GM23248 (cell line): ENCODE results near the gene CPM. TPM values are rescaled to one million over a fixed set of nuclear protein-coding genes. Genes with fewer than 3 reads are reported as not detected.

Experiments used
- DNase-seq: peaks from one replicate; pipeline ENCODE4 v3.0.0-alpha.2; 2015
- H2AFZ ChIP-seq: fragments of 200-600 bp; sonication (generic); 2 replicates; pipeline ENCODE4 v1.6.1; 2016; ENCODE audit warnings: antibody characterized with exemption
- H3F3A ChIP-seq: fragments of 200-600 bp; sonication (generic); 2 replicates; pipeline ENCODE4 v1.6.1; 2016; ENCODE audit warnings: mild to moderate bottlenecking, antibody characterized with exemption, mixed run types; ENCODE audit not compliant: insufficient read depth
- H3K27ac ChIP-seq: fragments of 200-600 bp; sonication (generic); 2 replicates; pipeline ENCODE4 v1.5.1; 2016; ENCODE audit warnings: mild to moderate bottlenecking
- H3K27me3 ChIP-seq: fragments of 200-600 bp; sonication (generic); replicated peaks from 2 replicates; pipeline ENCODE4 v1.6.1; 2016; ENCODE audit warnings: mild to moderate bottlenecking; ENCODE audit not compliant: insufficient read depth
- H3K36me3 ChIP-seq: fragments of 200-600 bp; sonication (generic); 2 replicates; pipeline ENCODE4 v1.6.1; 2016; ENCODE audit warnings: low read depth, mild to moderate bottlenecking
- H3K4me1 ChIP-seq: fragments of 200-600 bp; sonication (generic); 2 replicates; pipeline ENCODE4 v1.6.1; 2016; ENCODE audit warnings: mild to moderate bottlenecking; ENCODE audit not compliant: insufficient read depth
- H3K4me2 ChIP-seq: fragments of 200-600 bp; sonication (generic); one replicate; pipeline ENCODE4 v1.6.1; 2016; ENCODE audit warnings: mild to moderate bottlenecking; ENCODE audit not compliant: unreplicated experiment
- H3K4me3 ChIP-seq: fragments of 200-600 bp; sonication (generic); 2 replicates; pipeline ENCODE4 v1.5.1; 2016; ENCODE audit warnings: mild to moderate bottlenecking
- H3K79me2 ChIP-seq: fragments of 200-600 bp; sonication (generic); 2 replicates; pipeline ENCODE4 v1.6.1; 2016; ENCODE audit warnings: mild to moderate bottlenecking; ENCODE audit not compliant: insufficient read depth
- H3K9ac ChIP-seq: fragments of 200-600 bp; sonication (generic); 2 replicates; pipeline ENCODE4 v1.6.1; 2016; ENCODE audit warnings: mild to moderate bottlenecking
- H3K9me2 ChIP-seq: fragments of 200-600 bp; sonication (generic); 2 replicates; pipeline ENCODE4 v1.6.1; 2016; ENCODE audit warnings: mixed run types, mild to moderate bottlenecking, moderate library complexity; ENCODE audit not compliant: insufficient read depth
- H3K9me3 ChIP-seq: fragments of 200-600 bp; sonication (generic); one replicate; pipeline ENCODE4 v1.6.1; 2017; ENCODE audit warnings: low read depth
- H4K20me1 ChIP-seq: fragments of 200-600 bp; sonication (generic); 2 replicates; pipeline ENCODE4 v1.6.0; 2016; ENCODE audit not compliant: insufficient read depth
- EZH2 ChIP-seq: fragments of 200-600 bp; sonication (generic); IDR thresholded peaks from 2 replicates; pipeline ENCODE4 v1.6.1; 2018; ENCODE audit warnings: antibody characterized with exemption, mild to moderate bottlenecking; ENCODE audit not compliant: insufficient read depth, poor library complexity, severe bottlenecking
- EZH2phosphoT487 ChIP-seq: fragments of 200-600 bp; sonication (generic); IDR thresholded peaks from 2 replicates; pipeline ENCODE4 v1.6.1; 2018; ENCODE audit warnings: antibody characterized with exemption, moderate library complexity, mild to moderate bottlenecking, low read depth; ENCODE audit not compliant: insufficient read depth
- WGBS, 2 experiments: methylation state at CpG; one replicate each; pipeline ENCODE4 v1.1.6; 2015 to 2017; ENCODE audit warnings: low lambda C conversion rate in 2 of 2, low coverage in 1 of 2; ENCODE audit errors: missing lambda C conversion rate in 2 of 2; 5-methylcytosine and 5-hydroxymethylcytosine counted together
- in situ Hi-C: fragments of 300-500 bp; cut with MboI; formaldehyde crosslinking; loops from 2 replicates; pipeline ENCODE4 v1.15.0; 2020
- polyA plus RNA-seq: library from polyadenylated mRNA; unstranded; fragments of >200 nt; fragmentation: Nextera tagmentation; extraction: Ambion mirVana; gene quantifications from 2 replicates; pipeline ENCODE4 v1.2.1, GENCODE V29; 2016
- total RNA-seq: library from RNA; depleted of rRNA; stranded (reverse); fragments of >200 nt; shearing (Covaris generic); gene quantifications from 2 replicates; pipeline ENCODE4 v1.2.3, GENCODE V29; 2014

The CPM gene
- total and polyA plus RNA-seq, 2 experiments from 2014 or later, result 13.7 to 22.5 TPM

- Histone ChIP-seq H3K4me2 (no peak overlapping the region), H3F3A (0 out of 2 replicates have a peak, but pooled peaks cover 4% of the 10 kb centered on the region), H3K27ac (no peak overlapping the region), H3K9me2 (no peaks in the 10 kb centered on the region), H2AFZ (no peak overlapping the region), H3K27me3 (no peaks in the 10 kb centered on the region), H3K9me3 (no peaks in the 10 kb centered on the region), H3K79me2 (no peaks in the 10 kb centered on the region), H4K20me1 (no peaks in the 10 kb centered on the region), H3K9ac (no peak overlapping the region), H3K4me3 (no peak overlapping the region), H3K36me3 (no peaks in the 10 kb centered on the region), H3K4me1 (no peaks in the 10 kb centered on the region)
- DNase-seq, result no peak
- in situ Hi-C loops, result no loop called here
- TF ChIP-seq EZH2, result no peak
- TF ChIP-seq EZH2phosphoT487, result no peak
- 95 to 97% methylated on average over 9 of the region's 9 CpGs for WGBS, 2 experiments
Measured at GRCh38 chr12:68934392-68934791, 1.4 kb upstream of the CPM start.

GRCh38 chr12:68932128-68932960, 627 bp downstream of the CPM start:
- 22% methylated on average over 18 of the region's 18 CpGs for WGBS, 2 experiments
- no peaks in the 10 kb centered on the region for H3F3A ChIP-seq
- in situ Hi-C loops, result no loop called here
- peak overlapping the region; percentile 85 for H3K4me2 ChIP-seq
- H3K9ac ChIP-seq, result peak overlapping the region; percentile 61
- peak overlapping the region; percentile 92 for H2AFZ ChIP-seq
- no peaks in the 10 kb centered on the region for H3K9me2 ChIP-seq
- H3K27ac ChIP-seq, result no peak overlapping the region
- H3K27me3 ChIP-seq, result no peaks in the 10 kb centered on the region
- H3K36me3 ChIP-seq, result no peaks in the 10 kb centered on the region
- H3K4me1 ChIP-seq, result no peaks in the 10 kb centered on the region
- no peak for TF ChIP-seq EZH2phosphoT487
- no peak for TF ChIP-seq EZH2
- H4K20me1 ChIP-seq, result no peaks in the 10 kb centered on the region
- H3K79me2 ChIP-seq, result no peaks in the 10 kb centered on the region
- peak overlapping the region; percentile 83 for H3K4me3 ChIP-seq
- no peak for DNase-seq
- no peaks in the 10 kb centered on the region for H3K9me3 ChIP-seq

- DNase-seq, result no peak
- Histone ChIP-seq H4K20me1 (no peaks in the 10 kb centered on the region), H3K9ac (no peak overlapping the region), H3K27me3 (no peaks in the 10 kb centered on the region), H3K4me2 (no peak overlapping the region), H3K27ac (no peak overlapping the region), H3F3A (no peaks in the 10 kb centered on the region), H3K4me3 (no peak overlapping the region), H3K4me1 (no peaks in the 10 kb centered on the region), H2AFZ (no peak overlapping the region), H3K36me3 (no peaks in the 10 kb centered on the region), H3K9me2 (no peaks in the 10 kb centered on the region), H3K79me2 (no peaks in the 10 kb centered on the region), H3K9me3 (no peaks in the 10 kb centered on the region)
- no peak for TF ChIP-seq EZH2
- no peak for TF ChIP-seq EZH2phosphoT487
- 86 to 88% methylated on average over 6 of the region's 6 CpGs for WGBS, 2 experiments
- in situ Hi-C loops, result no loop called here
Measured at GRCh38 chr12:68930178-68930577, 2.8 kb downstream of the CPM start.

- H3F3A ChIP-seq, result no peaks in the 10 kb centered on the region
- H3K79me2 ChIP-seq, result no peaks in the 10 kb centered on the region
- WGBS, 2 experiments, result 95 to 97% methylated on average over 4 of the region's 4 CpGs
- no peaks in the 10 kb centered on the region for H3K27me3 ChIP-seq
- in situ Hi-C loops, result no loop called here
- H4K20me1 ChIP-seq, result no peaks in the 10 kb centered on the region
- H2AFZ ChIP-seq, result no peak overlapping the region
- no peak overlapping the region for H3K4me3 ChIP-seq
- H3K9me3 ChIP-seq, result no peaks in the 10 kb centered on the region
- TF ChIP-seq EZH2phosphoT487 (no peak), EZH2 (no peak)
- H3K27ac ChIP-seq, result no peak overlapping the region
- no peak overlapping the region for H3K4me2 ChIP-seq
- no peaks in the 10 kb centered on the region for H3K36me3 ChIP-seq
- H3K9me2 ChIP-seq, result no peaks in the 10 kb centered on the region
- H3K4me1 ChIP-seq, result no peaks in the 10 kb centered on the region
- no peak for DNase-seq
- no peak overlapping the region for H3K9ac ChIP-seq
Measured at GRCh38 chr12:68924546-68924945, 8.4 kb downstream of the CPM start.
